ENCODE results near the gene EXOSC2.

The EXOSC2 gene

DNA sequence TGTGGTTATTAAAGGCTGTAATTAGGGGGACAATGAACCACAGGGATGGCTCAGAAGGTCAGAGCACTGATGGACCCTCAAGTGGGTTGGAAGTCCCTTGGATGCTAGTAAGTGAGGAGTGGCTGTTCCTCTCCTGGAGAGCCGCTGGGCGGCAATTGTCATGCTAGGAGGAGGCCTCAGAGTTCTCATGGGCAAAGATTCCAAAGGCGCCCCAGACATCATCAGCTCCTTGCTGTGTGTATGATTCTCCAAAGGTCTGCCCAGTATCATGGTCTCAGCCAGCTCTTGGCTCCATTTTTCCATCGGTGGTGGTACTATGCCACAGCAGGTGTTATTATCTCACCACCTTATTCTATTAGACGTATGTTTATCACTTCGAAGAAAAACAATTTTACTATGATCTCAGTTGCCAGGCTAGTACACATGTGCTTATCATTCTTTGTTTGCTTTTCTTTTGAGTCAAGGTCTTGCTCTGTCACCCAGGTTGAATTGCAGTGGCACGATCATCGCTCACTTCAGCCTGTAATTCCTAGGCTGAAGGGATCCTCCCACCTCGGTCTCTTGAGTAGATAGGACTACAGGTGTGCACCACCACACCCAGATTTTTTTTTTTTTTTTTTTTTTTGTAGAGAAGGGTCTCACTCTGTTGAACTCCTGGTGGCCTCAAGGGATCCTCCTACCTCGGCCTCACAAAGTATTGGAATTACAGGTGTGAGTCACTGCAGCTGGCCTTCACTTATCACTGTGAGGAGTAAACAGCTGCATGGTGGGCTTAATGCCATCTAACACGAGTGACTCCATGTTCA, 46.8 kb downstream of the EXOSC2 start:
- no peak for DNase-seq

DNA sequence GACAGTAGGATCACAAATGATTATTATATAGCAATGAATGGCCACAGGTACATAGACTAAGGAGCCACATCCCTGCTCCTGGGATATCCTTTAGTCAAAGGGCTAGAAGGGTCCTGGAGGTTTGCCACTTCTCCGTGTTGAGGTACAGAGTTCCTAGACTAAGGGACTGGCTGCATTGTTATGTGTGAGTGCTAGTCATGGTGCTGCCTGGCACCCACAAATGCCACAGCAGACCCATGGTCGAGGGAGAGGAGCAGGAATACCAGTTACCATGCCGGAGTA, 47.4 kb downstream of the EXOSC2 start:
- no peak for DNase-seq

DNA sequence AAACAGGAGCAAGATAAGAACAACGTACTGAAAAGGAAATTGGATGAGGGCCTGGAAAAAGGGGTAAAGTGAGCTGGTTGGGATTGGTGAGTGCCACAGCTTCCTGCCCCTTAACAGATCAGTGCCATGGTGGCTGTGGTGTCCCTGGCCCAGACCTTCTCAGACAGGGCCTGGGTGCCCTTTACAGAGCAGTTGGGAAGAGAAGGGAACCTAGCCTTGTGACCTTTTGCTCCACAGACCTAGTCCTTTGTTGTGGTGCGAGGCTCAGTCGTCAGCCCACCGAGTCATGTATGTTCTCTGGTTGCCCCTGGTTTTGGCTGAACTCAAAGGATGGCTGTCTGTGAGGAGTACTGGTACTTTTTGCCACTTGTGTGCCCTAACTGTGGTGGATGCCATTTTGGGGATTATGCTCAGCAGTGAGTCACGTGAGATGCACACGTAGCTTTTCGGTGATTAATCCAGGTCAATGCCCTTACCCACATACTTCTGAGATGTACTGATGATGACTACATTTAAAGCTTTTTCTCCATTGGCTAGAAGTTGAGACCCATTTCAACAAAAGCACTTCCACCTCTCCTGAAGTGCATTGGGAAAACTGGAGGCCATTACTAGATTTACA, 48.4 kb downstream of the EXOSC2 start:
- DNase-seq, result no peak

DNA sequence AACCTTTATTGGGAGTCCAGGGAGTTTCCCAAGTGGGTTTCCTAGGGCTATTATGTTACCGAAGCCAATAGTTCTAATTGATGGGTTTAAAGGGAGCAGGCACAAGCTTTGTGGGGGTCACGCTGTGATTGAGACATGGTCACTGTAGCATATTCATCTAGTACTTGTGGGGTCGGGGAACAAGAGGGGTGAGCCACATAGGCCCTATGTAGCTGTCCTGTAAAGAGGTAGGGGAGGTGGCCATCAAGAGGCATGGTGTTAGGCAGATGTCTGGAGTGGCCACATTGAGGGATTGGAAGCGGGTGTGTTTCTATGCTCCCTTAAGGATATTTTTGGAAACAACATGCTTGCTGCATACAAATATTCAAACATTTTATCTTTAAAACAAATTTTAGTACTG, 50.1 kb downstream of the EXOSC2 start:
- DNase-seq, result no peak

DNA sequence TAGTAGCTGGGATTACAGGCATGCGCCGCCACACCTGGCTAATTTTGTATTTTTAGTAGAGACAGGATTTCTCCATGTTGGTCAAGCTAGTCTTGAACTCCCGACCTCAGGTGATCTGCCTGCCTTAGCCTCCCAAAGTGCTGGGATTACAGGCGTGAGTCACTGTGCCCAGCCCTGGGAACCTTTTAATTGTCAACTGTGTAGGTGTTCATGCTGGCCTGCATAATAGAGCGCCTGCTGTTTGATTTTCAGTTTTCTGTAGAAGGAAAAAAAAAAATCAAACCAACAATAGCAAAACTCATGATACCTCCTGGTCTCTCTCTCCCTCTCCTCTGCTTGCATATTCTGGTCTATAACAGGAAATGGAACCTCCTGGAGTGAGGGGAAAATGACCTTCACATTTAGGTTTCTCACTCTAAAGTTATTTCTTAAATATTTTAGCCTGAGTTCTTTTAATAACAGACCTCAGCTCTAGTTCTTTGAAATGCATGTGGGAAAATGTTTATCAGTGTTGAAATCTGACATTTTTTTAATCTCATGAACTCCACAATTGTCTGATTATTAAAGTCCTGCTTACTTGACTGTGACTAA, 51.7 kb downstream of the EXOSC2 start:
- DNase-seq, result no peak

DNA sequence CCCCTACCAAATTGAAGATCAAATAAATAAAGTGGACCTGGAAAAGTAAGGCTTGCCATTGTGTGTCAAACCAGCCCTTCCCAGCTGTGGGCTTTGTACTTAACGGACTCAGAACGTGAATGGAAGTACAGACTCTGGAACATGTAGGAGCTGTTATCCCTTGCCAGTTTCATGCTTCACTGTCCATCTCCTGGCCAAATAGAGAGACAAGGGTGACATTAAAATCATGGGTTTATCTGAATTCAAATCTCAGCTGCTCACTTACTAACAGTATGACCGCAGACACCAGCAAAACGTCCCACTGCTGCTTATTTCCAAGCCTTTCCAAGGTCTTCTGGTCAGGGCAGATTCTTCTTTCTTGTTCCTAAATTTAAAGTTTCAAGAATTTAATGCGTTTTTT, 52.2 kb downstream of the EXOSC2 start:
- DNase-seq, result no peak

DNA sequence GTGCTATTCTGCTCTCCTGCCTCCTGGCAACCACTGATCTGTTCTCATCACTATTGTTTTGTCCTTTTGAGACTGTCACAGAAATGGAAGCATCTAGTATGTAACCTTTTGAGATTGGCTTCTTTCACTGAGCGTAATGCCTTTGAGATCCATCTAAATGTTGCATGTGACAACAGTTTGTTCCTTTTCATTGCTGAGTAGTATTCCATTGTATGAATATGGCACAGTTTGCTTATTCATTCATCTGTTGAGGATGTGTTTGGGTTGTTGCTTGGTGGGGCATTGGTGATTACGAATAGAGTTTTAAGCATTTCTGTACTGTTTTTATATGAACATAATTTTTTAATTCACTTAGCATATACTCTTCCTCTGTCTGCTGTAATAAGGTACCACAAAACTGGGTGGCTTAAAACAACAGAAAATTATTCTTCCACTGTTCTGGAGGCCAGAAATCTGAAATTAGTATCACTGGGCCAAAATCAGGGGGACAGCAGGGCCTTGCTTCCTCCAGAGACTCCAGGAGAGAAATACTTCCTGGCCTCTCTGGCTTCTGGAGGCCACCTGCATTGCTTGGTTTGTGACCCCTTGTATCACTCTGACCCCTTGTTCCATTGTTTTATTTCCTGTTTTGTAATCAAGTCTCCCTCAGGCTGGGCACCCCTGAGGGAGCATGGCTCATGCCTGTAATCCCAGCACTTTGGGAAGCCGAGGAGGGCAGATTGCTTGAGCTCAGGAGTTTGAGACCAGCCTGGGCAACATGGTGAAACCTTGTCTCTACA, 53.0 kb downstream of the EXOSC2 start:
- DNase-seq, result no peak

DNA sequence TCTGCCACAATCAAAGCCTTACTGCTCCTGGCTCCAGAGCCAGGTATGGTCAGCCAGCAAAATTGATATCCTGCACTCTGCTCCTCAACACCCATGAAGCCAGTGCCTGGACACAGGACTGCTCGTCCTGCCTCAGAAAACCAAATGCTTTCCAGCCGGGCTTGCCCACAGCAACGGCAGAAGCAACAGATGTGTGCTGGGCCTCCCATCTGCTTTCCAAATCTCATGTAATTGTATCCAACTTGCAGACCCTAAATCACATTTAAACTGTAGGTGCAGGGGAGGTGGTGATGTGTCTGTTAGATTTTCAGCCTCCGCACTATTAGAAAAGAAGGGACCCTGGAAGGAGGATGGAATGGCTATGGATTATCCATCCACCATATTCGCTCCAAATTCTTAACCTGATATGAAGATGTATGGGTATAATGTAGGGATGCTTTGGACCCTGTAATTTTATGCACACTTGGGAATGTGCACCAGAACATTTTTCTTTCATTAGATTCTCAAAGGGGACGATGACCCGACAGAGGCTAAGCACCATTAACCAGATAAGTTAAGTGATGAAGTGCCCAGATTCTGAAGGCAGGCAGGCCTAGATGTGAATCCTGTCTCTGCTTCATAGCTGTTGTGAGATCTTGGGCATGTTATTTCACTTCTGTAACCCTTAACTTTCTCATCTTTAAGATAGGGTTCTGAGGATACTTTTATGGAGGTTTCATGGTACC, 58.2 kb downstream of the EXOSC2 start:
- no peak for DNase-seq
